Keratinocyte (primary cell): Measurements from ENCODE around the gene SPTLC3. TPM values are rescaled to one million over a fixed set of nuclear protein-coding genes. Genes with fewer than 3 reads are reported as not detected.

ENCODE experiments used
- DNase-seq: peaks from one replicate; pipeline ENCODE4 v3.0.0-alpha.2; 2011; ENCODE audit warnings: low read depth, missing footprints, low spot score
- FAIRE-seq: peaks from 2 replicates; lab custom pipeline; 2011; peaks lifted over from hg19 to GRCh38; lab: Jason Lieb, UNC
- H2AFZ ChIP-seq: 2 replicates; pipeline ENCODE4 v1.6.0; 2012; ENCODE audit warnings: low read length, control low read depth, inconsistent platforms; ENCODE audit not compliant: control insufficient read depth
- H3K27ac ChIP-seq: 2 replicates; pipeline ENCODE4 v1.5.1; 2011; ENCODE audit warnings: low read length; ENCODE audit not compliant: control insufficient read depth, insufficient read depth
- H3K27me3 ChIP-seq: 3 replicates; pipeline ENCODE4 v1.6.0; 2011; ENCODE audit warnings: low read length; ENCODE audit not compliant: control insufficient read depth, insufficient read depth; ENCODE audit errors: extremely low read depth
- H3K36me3 ChIP-seq, 2 experiments: 2 replicates in 1 of 2; 3 replicates in 1 of 2; pipeline ENCODE4 v1.5.1; 2011; ENCODE audit warnings: low read length in 2 of 2, mild to moderate bottlenecking in 1 of 2; ENCODE audit not compliant: control insufficient read depth in 2 of 2, insufficient read depth in 2 of 2; ENCODE audit errors: extremely low read depth in 1 of 2
- H3K4me1 ChIP-seq: 3 replicates; pipeline ENCODE4 v1.5.1; 2011; ENCODE audit warnings: low read length; ENCODE audit not compliant: control insufficient read depth, insufficient read depth; ENCODE audit errors: extremely low read depth
- H3K4me2 ChIP-seq: 3 replicates; pipeline ENCODE4 v1.6.0; 2011; ENCODE audit warnings: low read depth, low read length; ENCODE audit not compliant: control insufficient read depth, insufficient read depth; ENCODE audit errors: extremely low read depth
- H3K4me3 ChIP-seq, 3 experiments: fragments of 200-600 bp in 1 of 3; sonication (generic) in 1 of 3; 2 replicates in 2 of 3; 3 replicates in 1 of 3; pipeline ENCODE4 v1.5.1; 2011 to 2016; ENCODE audit warnings: low read length in 3 of 3, mild to moderate bottlenecking in 3 of 3, control low read depth in 2 of 3, inconsistent platforms in 1 of 3, low read depth in 1 of 3, mixed read lengths in 1 of 3, mixed run types in 1 of 3, moderate library complexity in 1 of 3; ENCODE audit not compliant: control insufficient read depth in 2 of 3, insufficient read depth in 2 of 3; ENCODE audit errors: extremely low read depth in 1 of 3
- H3K79me2 ChIP-seq: 2 replicates; pipeline ENCODE4 v1.6.0; 2012; ENCODE audit warnings: low read length; ENCODE audit not compliant: control insufficient read depth, insufficient read depth
- H3K9ac ChIP-seq: 3 replicates; pipeline ENCODE4 v1.6.0; 2011; ENCODE audit warnings: low read length; ENCODE audit not compliant: control insufficient read depth, insufficient read depth; ENCODE audit errors: extremely low read depth
- H3K9me1 ChIP-seq: 3 replicates; pipeline ENCODE4 v1.6.0; 2011; ENCODE audit warnings: low read length; ENCODE audit not compliant: control insufficient read depth, insufficient read depth; ENCODE audit errors: extremely low read depth
- H3K9me3 ChIP-seq: 2 replicates; pipeline ENCODE4 v1.5.1; 2012; ENCODE audit warnings: low read depth, low read length; ENCODE audit not compliant: control insufficient read depth
- H4K20me1 ChIP-seq: 3 replicates; pipeline ENCODE4 v1.6.0; 2011; ENCODE audit warnings: low read length; ENCODE audit not compliant: control insufficient read depth, insufficient read depth; ENCODE audit errors: extremely low read depth
- EZH2 ChIP-seq: IDR thresholded peaks from one replicate; pipeline ENCODE4 v1.6.1; 2012; ENCODE audit warnings: inconsistent platforms, mild to moderate bottlenecking, low read length, moderate library complexity
- dilution Hi-C: fragments of 300-500 bp; cut with MboI; formaldehyde crosslinking; loops from one replicate; pipeline ENCODE4 v1.7.0; 2020; ENCODE audit warnings: low sequenced_read_pairs; ENCODE audit not compliant: extremely low pct_ligation_motif_present
- polyA plus RNA-seq, 5 experiments: library from polyadenylated mRNA; depleted of rRNA in 3 of 5; stranded (reverse) in 3 of 5; stranded (forward) in 1 of 5; unstranded in 1 of 5; fragments of >200 nt; gene quantifications; 1 replicate in 1 of 5; 2 replicates in 3 of 5; 3 replicates in 1 of 5; pipeline versions ENCODE4 v1.2.1 to v1.2.3, GENCODE V29; 2011 to 2012; ENCODE audit warnings: missing spikeins in 2 of 5, low read depth in 1 of 5, low replicate concordance in 1 of 5
- TF ChIP-seq, protein P1 (sequence below), 3 experiments: IDR thresholded peaks in 1 of 3; conservative IDR thresholded peaks in 1 of 3; optimal IDR thresholded peaks in 1 of 3; 2 replicates in 2 of 3; 3 replicates in 1 of 3; pipeline versions ENCODE3 to v1.5.1; 2011; ENCODE audit warnings: low read length in 3 of 3, mild to moderate bottlenecking in 3 of 3, moderate library complexity in 2 of 3, control low read depth in 1 of 3, inconsistent platforms in 1 of 3; ENCODE audit not compliant: insufficient read depth in 2 of 3; ENCODE audit errors: extremely low read depth in 1 of 3

Gene SPTLC3
- polyA plus RNA-seq, 1 donor (not counting 4 experiments of a cell fraction or from before 2014, with no cell fraction given): 11.4 TPM

DNA sequence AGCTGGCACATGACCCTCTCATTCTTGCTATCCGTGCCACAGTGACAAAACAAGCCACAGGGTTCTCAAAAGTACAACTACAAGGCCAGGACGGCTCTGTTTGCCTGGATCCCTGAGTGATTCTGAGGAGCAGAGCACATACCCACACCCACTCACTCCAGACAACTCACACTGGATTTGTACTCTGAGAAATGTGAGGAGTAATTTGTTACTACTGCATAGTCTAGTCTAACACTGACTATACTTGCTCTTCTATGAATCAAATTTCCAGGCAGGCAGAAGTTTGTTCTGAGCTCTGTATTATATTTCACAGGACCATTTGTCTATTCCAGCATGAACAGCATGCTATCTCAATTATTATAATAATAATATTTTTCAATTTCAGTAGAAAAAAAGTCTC lies 26.7 kb upstream of the SPTLC3 start:
- H3K9ac ChIP-seq: no peak overlapping the region
- peaks cover 21% of the 10 kb centered on the region for H3K4me1 ChIP-seq
- H4K20me1 ChIP-seq: no peaks in the 10 kb centered on the region
- no peak overlapping the region for H3K4me3 ChIP-seq
- H3K4me2 ChIP-seq: no peak overlapping the region
- no peaks in the 10 kb centered on the region for H3K79me2 ChIP-seq
- H3K9me1 ChIP-seq: no peaks in the 10 kb centered on the region
- TF ChIP-seq, protein P1, sequence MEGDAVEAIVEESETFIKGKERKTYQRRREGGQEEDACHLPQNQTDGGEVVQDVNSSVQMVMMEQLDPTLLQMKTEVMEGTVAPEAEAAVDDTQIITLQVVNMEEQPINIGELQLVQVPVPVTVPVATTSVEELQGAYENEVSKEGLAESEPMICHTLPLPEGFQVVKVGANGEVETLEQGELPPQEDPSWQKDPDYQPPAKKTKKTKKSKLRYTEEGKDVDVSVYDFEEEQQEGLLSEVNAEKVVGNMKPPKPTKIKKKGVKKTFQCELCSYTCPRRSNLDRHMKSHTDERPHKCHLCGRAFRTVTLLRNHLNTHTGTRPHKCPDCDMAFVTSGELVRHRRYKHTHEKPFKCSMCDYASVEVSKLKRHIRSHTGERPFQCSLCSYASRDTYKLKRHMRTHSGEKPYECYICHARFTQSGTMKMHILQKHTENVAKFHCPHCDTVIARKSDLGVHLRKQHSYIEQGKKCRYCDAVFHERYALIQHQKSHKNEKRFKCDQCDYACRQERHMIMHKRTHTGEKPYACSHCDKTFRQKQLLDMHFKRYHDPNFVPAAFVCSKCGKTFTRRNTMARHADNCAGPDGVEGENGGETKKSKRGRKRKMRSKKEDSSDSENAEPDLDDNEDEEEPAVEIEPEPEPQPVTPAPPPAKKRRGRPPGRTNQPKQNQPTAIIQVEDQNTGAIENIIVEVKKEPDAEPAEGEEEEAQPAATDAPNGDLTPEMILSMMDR (optimal IDR thresholded peaks at IDR 0.05 in 1 of 3, IDR thresholded peaks at IDR 0.05 in 1 of 3, conservative IDR thresholded peaks at IDR 0.05 in 1 of 3; ENCODE audit: extremely low read depth in 1 of 3, insufficient read depth in 2 of 3, low read length in 3 of 3): no peak
- no peak for TF ChIP-seq EZH2
- DNase-seq: no peak
- no peak for FAIRE-seq
- H2AFZ ChIP-seq: peak overlapping the region; percentile 58
- dilution Hi-C loops: no loop called here
- H3K36me3 ChIP-seq: no peaks in the 10 kb centered on the region
- H3K27ac ChIP-seq: no peak overlapping the region
- H3K9me3 ChIP-seq: no peaks in the 10 kb centered on the region
- H3K27me3 ChIP-seq: no peaks in the 10 kb centered on the region

DNA sequence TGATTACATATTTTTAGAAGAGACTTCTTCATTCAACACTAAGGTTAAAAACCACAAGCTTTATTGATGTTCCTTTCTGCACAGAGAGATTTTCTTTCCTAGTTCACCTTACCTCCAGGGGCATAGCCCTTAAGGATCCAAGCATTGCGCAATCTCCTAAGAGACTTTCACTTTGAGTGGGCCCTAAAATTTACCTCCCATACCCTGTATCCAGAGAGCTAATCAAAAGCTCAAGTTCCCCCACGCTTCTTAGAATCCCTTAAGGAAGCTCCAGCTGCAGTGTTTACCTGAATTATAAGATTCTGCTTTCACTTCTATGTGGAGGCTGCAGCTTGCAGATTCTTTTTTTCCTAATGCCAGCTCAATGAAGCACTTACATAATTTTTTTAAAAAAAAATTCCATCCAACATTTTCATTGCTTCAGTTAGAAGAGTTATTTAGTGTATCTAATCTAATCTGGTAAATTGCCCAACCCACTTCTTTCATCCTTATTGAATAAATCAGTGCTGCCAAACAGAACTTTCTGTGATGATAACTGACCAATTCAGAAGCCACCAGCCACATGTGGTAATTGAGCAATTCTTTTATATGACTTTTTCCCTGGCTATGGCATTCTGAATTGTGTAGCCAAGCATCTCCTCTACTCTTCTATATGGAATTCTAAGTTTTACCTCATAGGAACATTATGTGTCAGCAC lies 24.6 kb upstream of the SPTLC3 start:
- no peaks in the 10 kb centered on the region for H3K9me1 ChIP-seq
- no peak for TF ChIP-seq EZH2
- TF ChIP-seq, protein P1 (optimal IDR thresholded peaks at IDR 0.05 in 1 of 3, IDR thresholded peaks at IDR 0.05 in 1 of 3, conservative IDR thresholded peaks at IDR 0.05 in 1 of 3; ENCODE audit: extremely low read depth in 1 of 3, insufficient read depth in 2 of 3, low read length in 3 of 3): no peak
- H3K4me3 ChIP-seq: peak overlapping the region in 1 of 3 experiments; percentile 27
- peak overlapping the region; percentile 74 for H2AFZ ChIP-seq
- dilution Hi-C loops: no loop called here
- peak overlapping the region; percentile 44 for H3K27ac ChIP-seq
- H3K4me1 ChIP-seq: peaks cover 21% of the 10 kb centered on the region
- no peaks in the 10 kb centered on the region for H3K27me3 ChIP-seq
- no peaks in the 10 kb centered on the region for H3K36me3 ChIP-seq
- H3K9me3 ChIP-seq: no peaks in the 10 kb centered on the region
- peak overlapping the region; percentile 75 for H3K4me2 ChIP-seq
- H4K20me1 ChIP-seq: no peaks in the 10 kb centered on the region
- peak; percentile 29 for FAIRE-seq
- H3K79me2 ChIP-seq: no peaks in the 10 kb centered on the region
- no peak overlapping the region for H3K9ac ChIP-seq
- no peak for DNase-seq
